Measurements from ENCODE around the gene CDT1.

The CDT1 gene

DNA sequence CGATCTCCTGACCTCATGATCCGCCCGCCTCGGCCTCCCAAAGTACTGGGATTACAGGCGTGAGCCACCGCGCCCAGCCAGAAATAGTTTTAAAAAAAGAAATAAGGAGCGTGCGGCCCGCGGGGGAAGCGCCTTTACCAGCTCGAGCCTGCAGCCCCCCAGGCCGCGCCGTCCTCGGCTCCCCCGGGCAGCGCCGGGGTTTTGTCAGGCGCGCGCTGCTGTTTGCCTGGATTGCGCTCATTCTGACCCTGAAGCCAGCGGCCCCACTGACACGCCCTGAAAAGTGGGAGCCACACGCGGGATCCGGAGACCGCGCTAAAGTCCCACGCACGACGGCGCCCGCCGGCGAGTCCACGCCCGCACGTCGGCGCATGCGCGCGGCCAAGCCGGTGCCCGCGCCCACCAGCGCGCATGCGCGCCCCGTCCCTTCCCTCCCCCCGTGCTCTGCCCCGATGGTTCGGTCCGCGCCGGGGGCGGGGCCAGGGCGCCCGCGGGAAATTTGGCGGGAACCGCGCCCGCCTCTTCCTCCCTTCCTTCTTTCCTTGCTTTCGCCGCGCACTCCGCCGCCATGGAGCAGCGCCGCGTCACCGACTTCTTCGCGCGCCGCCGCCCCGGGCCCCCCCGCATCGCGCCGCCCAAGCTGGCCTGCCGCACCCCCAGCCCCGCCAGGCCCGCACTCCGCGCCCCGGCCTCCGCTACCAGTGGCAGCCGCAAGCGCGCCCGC is at the start of gene CDT1:
TSS of gene CDT1 (plus strand) at position 526 of the 724 bp plus-strand sequence. CDS start at position 569, 43 bp downstream.
- peak; percentile 85 to 86 for DNase-seq

GRCh38 chr16:88754109-88754911 is 49.3 kb upstream of the CDT1 start:
- no peak for DNase-seq

DNA sequence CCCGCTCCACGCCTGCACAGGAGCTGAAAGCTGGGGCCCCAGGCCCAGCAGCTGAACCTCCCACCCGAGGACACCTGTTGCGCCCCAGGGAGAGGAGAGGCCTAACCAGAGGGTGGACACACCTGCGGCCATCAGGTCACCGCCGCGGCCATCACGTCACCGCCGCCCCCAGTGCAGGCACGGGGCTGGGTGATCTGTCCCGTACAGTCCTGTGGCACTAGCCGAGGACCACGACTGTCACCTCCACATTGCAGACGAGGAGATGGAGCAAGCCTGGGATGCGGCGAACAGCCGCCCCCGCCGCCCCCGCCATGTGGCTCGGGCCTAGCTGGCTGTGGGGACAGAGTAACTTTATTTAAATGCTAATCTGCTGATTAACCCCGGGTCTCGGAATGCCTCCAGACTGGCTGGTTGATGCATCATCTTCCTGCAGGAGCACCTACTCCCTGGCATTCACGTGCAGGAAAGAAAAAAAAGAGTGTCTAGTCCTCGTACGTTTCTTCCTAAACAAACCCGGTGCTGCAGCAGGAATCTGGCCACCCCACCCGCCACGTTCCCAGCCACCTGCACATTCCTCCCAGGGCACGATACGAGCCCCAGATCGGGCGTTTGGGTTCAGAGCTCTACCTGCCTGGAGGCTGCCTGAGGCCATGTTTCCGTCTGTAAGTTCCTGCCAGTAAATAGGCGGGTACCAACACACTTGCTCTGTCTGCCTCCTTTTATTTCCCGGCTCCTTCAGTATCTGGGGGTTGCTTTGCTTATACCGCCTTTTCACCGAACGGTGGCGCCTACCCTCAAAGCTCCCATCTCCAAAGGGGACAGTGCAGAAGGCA is 48.5 kb upstream of the CDT1 start:
- peak in 1 of 2 donors; percentile 23 for DNase-seq

GRCh38 chr16:88755745-88756443 is 47.7 kb upstream of the CDT1 start:
- no peak for DNase-seq

GRCh38 chr16:88758227-88758943 is 45.2 kb upstream of the CDT1 start:
- DNase-seq: no peak

GRCh38 chr16:88758944-88759244 is 44.7 kb upstream of the CDT1 start:
- DNase-seq: no peak

DNA sequence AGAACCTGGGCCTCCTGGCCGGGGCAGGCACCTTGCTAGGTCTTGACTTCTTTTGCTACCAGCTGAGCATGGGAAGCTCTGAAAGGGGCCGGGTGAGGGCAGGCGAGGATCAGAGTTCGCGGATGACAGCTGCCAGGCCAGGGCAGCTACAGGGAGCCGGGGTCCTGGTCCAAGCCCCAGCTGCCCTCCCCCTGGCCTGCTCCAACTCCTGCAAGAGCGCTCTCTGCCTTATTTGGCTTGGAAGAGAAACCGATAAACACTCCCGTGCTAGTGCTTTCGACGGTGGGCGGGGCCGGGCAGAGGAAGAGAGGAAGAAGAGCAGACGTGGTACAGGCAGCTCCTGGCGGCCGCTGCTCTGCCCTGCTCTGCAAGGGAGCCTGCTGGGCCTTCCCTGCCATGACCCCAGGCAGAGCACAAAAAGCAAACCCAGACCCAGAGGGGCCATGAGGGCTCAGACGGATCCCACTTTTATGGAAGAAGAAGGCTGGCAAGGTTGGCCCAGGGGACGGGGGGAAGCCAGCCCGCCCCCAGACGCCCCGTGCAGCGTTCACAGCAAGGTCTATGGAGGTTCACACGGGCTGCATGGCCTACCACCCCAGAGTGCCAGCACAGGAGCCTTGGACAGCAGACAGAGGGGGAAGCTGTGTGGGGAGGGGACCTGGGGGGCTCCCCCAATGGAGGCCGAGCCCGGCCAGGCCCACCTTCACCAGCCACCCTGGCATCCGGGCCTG is 44.2 kb upstream of the CDT1 start:
- DNase-seq: peak; percentile 38 to 56

- no peak for DNase-seq
Observed at GRCh38 chr16:88759976-88760350, 43.6 kb upstream of the CDT1 start.

- no peak for DNase-seq
Observed at GRCh38 chr16:88760424-88761142, 43.0 kb upstream of the CDT1 start.

GRCh38 chr16:88761143-88761534 is 42.5 kb upstream of the CDT1 start:
- no peak for DNase-seq

- DNase-seq: no peak
Observed at GRCh38 chr16:88761830-88762229, 41.8 kb upstream of the CDT1 start.

- no peak for DNase-seq
Observed at GRCh38 chr16:88762258-88762870, 41.2 kb upstream of the CDT1 start.

- DNase-seq: no peak
Observed at GRCh38 chr16:88762941-88763340, 40.6 kb upstream of the CDT1 start.

DNA sequence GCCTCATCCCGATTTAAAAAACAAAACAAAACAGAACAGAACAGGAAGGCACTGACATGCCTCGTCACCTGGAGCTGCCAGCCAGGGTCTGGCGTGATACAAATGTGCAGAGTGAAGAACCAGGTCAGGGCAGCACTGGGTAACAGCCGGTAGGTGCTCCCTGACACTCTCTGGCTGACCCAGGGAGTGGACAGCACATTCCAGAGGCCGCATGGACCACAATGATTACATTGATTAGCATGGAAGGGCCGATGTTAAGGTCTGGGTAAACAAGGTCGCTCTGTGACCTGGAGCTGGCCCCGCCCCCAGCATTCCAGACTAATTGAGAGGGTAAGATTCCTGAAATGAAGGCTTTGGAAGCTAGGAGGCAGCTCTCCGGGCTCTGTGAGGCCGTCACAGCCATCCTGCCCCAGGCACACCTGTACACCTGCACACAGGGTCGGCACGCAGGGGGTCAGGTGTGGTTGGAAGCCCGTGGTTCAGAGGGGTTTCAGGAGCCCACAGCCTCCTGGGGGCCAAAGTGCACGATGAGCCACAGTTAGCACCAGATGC is 40.0 kb upstream of the CDT1 start:
- no peak for DNase-seq

DNA sequence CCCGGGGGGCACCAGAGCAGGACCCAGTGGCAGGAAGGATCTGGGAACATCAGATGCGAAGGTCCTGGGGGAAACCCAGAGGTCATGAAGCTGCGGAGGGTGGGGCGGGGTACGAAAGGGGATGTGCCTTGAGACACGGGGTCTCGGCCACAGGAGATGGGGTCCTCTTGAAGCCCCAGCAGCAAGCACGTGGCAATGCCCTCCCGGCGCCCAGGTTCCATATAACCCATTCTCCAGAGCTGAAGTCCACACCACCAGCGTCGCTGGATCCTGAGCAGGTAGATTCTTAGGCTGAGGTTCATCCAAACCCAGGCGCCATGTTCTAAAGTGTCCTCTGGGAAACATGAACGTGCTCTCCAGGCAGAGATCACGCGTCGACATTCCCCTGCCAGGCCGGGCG is 39.5 kb upstream of the CDT1 start:
- no peak for DNase-seq

GRCh38 chr16:88764913-88765349 is 38.7 kb upstream of the CDT1 start:
- no peak for DNase-seq

DNA sequence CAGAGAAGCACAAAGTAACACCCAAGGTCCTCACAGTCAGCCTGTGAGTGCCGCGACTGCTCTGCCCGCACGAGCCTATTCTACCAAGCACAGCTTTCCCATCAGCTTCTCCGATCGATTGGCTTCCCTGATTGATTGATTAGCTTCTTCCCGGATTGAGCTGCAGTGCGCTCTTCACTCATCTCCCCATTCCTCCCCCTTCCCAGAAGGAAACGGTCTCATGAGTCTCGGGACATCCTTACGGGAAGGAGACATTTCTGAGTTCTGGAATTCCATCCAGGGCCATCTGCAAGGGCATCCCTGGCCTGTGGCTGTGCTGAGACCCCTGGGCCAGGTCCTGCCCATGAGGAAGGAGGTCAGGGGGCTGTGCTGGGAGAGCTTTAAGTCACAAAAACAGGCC is 36.6 kb upstream of the CDT1 start:
- no peak for DNase-seq

DNA sequence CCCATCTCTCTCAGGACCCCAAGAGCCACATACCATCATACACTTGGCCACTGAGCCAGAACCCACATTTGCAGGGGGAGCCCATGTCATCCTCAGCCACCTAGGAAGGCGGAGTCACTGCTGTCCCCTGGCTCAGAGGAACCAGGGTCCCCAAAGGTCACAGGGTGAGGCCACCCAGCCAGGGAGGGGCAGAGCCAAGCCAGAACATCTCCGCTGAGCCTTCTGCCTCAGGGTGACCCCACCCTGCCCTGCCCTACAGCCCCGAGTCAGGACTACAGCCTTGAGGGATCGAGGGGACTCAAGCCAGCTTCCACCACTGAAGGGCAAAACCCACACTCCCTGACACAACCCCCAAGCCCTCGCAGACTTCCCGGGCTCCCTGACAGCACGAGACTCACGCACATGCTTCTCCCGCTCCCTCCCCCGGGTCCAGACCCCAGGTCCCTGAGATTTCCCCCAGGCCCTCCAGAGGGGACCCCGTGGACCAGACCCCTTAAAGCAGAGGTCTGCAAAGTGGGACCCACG is 36.0 kb upstream of the CDT1 start:
- no peak for DNase-seq

DNA sequence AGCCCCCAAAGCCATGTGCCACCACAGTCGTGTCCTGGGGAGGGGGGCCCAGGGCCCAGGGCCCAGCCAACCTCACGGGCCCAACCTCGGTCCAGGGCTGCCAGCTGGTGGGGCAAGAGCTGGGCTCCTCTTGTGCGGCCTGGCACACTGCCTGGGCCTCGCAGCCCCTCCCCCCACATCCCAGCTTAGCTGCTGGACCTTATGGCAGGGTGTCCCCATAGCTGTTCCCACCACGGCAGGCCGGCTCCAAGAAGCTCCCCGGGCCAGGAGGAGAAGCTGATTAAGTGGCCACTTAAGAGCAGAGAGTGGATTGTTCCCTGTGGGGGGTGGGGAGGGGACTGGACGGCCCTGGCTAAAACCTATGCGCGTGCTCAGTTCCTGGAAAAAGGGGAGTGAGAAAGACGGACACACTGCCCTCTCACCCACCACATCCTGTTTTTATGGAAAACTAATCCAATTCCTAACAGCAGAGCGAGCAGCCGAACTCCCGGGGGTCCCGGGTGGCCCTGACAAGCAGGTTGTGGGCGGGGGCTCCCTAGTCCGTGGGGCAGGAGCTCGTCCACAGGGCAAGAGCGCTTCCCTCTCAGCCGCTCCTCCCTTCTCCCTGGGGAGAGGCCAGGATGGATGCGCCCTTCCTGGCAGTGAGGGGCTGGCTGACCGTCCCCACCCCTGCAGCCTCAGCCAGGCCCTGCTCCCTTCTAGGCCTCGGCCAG is 35.4 kb upstream of the CDT1 start:
- no peak for DNase-seq
